Measurements from ENCODE around the gene TTC27. TPM values are rescaled to one million over a fixed set of nuclear protein-coding genes. Genes with fewer than 3 reads are reported as not detected.

Gene TTC27
- polyA plus RNA-seq, 1 donor from 2014 or later, result 11.1 TPM

DNA sequence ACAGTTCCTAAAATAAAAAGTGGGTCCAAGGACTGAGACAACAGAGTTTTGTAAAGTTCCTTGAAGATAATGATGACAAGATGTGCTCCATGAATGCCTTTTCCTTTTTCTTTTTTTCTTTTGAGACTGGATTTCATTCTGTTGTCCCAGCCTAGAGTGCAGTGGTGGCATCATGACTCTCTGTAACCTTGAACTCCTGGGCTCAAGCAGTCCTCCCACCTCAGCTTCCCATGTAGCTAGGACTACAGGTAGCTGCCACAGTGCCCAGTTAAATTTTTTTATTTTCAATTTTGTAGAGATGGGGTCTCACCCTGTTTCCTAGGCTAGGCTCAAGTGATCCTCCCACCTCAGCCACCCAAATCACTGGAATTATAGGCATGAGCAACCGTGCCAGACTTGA, 16.1 kb upstream of the TTC27 start:
- no peak overlapping the region for H2AFZ ChIP-seq (ENCODE audit: low read depth, low read length)
- H3K27ac ChIP-seq (ENCODE audit: low read length), result no peak overlapping the region
- no peaks in the 10 kb centered on the region for H3K9me2 ChIP-seq (ENCODE audit: insufficient read depth, low read length)
- no peaks in the 10 kb centered on the region for H3K27me3 ChIP-seq (ENCODE audit: insufficient read depth, low read depth, low read length)
- TF ChIP-seq, protein P1, sequence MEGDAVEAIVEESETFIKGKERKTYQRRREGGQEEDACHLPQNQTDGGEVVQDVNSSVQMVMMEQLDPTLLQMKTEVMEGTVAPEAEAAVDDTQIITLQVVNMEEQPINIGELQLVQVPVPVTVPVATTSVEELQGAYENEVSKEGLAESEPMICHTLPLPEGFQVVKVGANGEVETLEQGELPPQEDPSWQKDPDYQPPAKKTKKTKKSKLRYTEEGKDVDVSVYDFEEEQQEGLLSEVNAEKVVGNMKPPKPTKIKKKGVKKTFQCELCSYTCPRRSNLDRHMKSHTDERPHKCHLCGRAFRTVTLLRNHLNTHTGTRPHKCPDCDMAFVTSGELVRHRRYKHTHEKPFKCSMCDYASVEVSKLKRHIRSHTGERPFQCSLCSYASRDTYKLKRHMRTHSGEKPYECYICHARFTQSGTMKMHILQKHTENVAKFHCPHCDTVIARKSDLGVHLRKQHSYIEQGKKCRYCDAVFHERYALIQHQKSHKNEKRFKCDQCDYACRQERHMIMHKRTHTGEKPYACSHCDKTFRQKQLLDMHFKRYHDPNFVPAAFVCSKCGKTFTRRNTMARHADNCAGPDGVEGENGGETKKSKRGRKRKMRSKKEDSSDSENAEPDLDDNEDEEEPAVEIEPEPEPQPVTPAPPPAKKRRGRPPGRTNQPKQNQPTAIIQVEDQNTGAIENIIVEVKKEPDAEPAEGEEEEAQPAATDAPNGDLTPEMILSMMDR (IDR thresholded peaks at IDR 0.05; ENCODE audit: poor library complexity, severe bottlenecking), result no peak
- H4K20me1 ChIP-seq (ENCODE audit: insufficient read depth), result no peaks in the 10 kb centered on the region
- no peaks in the 10 kb centered on the region for H3K9me3 ChIP-seq (ENCODE audit: low read length)
- no peaks in the 10 kb centered on the region for H3F3A ChIP-seq (ENCODE audit: insufficient read depth, low read length, poor library complexity, severe bottlenecking)
- no peak overlapping the region for H3K4me3 ChIP-seq (ENCODE audit: low read length)
- no peak overlapping the region for H3K4me2 ChIP-seq (ENCODE audit: low read length)
- peaks cover 16% of the 10 kb centered on the region for H3K36me3 ChIP-seq (ENCODE audit: insufficient read depth, low read length)
- no peak overlapping the region for H3K9ac ChIP-seq (ENCODE audit: low read length)
- no peaks in the 10 kb centered on the region for H3K79me2 ChIP-seq (replicated peaks; ENCODE audit: insufficient read depth, low read length)

DNA sequence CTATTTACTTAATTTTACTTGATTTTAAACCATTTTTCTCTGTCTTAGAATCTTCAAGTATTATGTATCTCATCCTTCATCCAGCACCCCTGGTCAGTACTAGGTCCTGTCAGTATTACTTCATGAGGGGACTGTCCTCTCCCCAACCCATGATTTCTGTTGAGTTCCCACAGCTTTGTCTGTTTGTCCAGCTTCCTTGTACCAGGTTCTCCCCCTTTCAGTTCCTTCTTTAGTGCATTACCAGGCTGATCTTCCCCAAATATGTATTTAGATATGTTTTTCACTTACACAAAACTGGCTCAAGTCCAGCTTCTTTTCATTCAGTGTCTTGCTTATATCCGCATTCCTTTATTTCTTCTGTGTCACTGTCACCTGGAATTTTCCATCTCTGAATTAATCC, 13.8 kb upstream of the TTC27 start:
- H3K9ac ChIP-seq (ENCODE audit: low read length), result no peak overlapping the region
- no peaks in the 10 kb centered on the region for H3K27me3 ChIP-seq (ENCODE audit: insufficient read depth, low read depth, low read length)
- H3K36me3 ChIP-seq (ENCODE audit: insufficient read depth, low read length), result peaks cover 16% of the 10 kb centered on the region
- TF ChIP-seq RAD21 (conservative IDR thresholded peaks at IDR 0.05) (no peak), SMC3 (conservative IDR thresholded peaks at IDR 0.05; ENCODE audit: poor library complexity) (no peak), MXI1 (conservative IDR thresholded peaks at IDR 0.05; ENCODE audit: poor library complexity, severe bottlenecking) (no peak), EP300 (conservative IDR thresholded peaks at IDR 0.05; ENCODE audit: poor library complexity, severe bottlenecking) (no peak), TAF1 (IDR thresholded peaks at IDR 0.05; ENCODE audit: low read depth) (no peak), EZH2 (IDR thresholded peaks at IDR 0.05; ENCODE audit: borderline replicate concordance, insufficient read depth, low read length, poor library complexity, severe bottlenecking) (no peak), POLR2AphosphoS5 (IDR thresholded peaks at IDR 0.05) (no peak)
- TF ChIP-seq, protein P2, sequence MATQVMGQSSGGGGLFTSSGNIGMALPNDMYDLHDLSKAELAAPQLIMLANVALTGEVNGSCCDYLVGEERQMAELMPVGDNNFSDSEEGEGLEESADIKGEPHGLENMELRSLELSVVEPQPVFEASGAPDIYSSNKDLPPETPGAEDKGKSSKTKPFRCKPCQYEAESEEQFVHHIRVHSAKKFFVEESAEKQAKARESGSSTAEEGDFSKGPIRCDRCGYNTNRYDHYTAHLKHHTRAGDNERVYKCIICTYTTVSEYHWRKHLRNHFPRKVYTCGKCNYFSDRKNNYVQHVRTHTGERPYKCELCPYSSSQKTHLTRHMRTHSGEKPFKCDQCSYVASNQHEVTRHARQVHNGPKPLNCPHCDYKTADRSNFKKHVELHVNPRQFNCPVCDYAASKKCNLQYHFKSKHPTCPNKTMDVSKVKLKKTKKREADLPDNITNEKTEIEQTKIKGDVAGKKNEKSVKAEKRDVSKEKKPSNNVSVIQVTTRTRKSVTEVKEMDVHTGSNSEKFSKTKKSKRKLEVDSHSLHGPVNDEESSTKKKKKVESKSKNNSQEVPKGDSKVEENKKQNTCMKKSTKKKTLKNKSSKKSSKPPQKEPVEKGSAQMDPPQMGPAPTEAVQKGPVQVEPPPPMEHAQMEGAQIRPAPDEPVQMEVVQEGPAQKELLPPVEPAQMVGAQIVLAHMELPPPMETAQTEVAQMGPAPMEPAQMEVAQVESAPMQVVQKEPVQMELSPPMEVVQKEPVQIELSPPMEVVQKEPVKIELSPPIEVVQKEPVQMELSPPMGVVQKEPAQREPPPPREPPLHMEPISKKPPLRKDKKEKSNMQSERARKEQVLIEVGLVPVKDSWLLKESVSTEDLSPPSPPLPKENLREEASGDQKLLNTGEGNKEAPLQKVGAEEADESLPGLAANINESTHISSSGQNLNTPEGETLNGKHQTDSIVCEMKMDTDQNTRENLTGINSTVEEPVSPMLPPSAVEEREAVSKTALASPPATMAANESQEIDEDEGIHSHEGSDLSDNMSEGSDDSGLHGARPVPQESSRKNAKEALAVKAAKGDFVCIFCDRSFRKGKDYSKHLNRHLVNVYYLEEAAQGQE (IDR thresholded peaks at IDR 0.05; ENCODE audit: borderline replicate concordance), result no peak
- TF ChIP-seq, protein P1 (IDR thresholded peaks at IDR 0.05; ENCODE audit: poor library complexity, severe bottlenecking), result no peak
- no peak overlapping the region for H2AFZ ChIP-seq (ENCODE audit: low read depth, low read length)
- H3K9me3 ChIP-seq (ENCODE audit: low read length), result no peaks in the 10 kb centered on the region
- no peaks in the 10 kb centered on the region for H3F3A ChIP-seq (ENCODE audit: insufficient read depth, low read length, poor library complexity, severe bottlenecking)
- H3K4me2 ChIP-seq (ENCODE audit: low read length), result no peak overlapping the region
- no peak overlapping the region for H3K4me3 ChIP-seq (ENCODE audit: low read length)
- H3K9me2 ChIP-seq (ENCODE audit: insufficient read depth, low read length), result no peaks in the 10 kb centered on the region
- H3K27ac ChIP-seq (ENCODE audit: low read length), result no peak overlapping the region
- H3K79me2 ChIP-seq (replicated peaks; ENCODE audit: insufficient read depth, low read length), result no peaks in the 10 kb centered on the region
- no peaks in the 10 kb centered on the region for H4K20me1 ChIP-seq (ENCODE audit: insufficient read depth)

All from neural cell (in vitro differentiated cells).